Stomach smooth muscle (tissue), 2 donors: ENCODE results near the gene P4HA1.

Experiments
- H3K27ac ChIP-seq: one replicate; pipeline ENCODE4 v1.7.0; 2013; ENCODE audit warnings: mild to moderate bottlenecking, low read length, inconsistent platforms
- H3K27me3 ChIP-seq, 2 donors: one replicate each; pipeline ENCODE4 v1.7.0; 2013; ENCODE audit warnings: low read length in 2 of 2; ENCODE audit not compliant: insufficient read depth in 2 of 2, control insufficient read depth in 1 of 2
- H3K36me3 ChIP-seq, 2 donors: one replicate each; pipeline ENCODE4 v1.7.0; 2013; ENCODE audit warnings: low read length in 2 of 2; ENCODE audit not compliant: control insufficient read depth in 2 of 2, insufficient read depth in 2 of 2
- H3K4me1 ChIP-seq: one replicate; pipeline ENCODE4 v1.7.0; 2013; ENCODE audit warnings: low read length; ENCODE audit not compliant: control insufficient read depth, insufficient read depth
- H3K4me3 ChIP-seq, 2 donors: one replicate each; pipeline ENCODE4 v1.7.0; 2013; ENCODE audit warnings: low read length in 2 of 2
- H3K9ac ChIP-seq, 2 donors: one replicate each; pipeline ENCODE4 v1.7.0; 2013; ENCODE audit warnings: low read length in 2 of 2, mild to moderate bottlenecking in 1 of 2
- H3K9me3 ChIP-seq, 2 donors: one replicate each; pipeline ENCODE4 v1.7.0; 2013; ENCODE audit warnings: low read length in 2 of 2; ENCODE audit not compliant: control insufficient read depth in 2 of 2
- donor health status: healthy.
- donor health status: Pancreatic carcinoma.

The P4HA1 gene

DNA sequence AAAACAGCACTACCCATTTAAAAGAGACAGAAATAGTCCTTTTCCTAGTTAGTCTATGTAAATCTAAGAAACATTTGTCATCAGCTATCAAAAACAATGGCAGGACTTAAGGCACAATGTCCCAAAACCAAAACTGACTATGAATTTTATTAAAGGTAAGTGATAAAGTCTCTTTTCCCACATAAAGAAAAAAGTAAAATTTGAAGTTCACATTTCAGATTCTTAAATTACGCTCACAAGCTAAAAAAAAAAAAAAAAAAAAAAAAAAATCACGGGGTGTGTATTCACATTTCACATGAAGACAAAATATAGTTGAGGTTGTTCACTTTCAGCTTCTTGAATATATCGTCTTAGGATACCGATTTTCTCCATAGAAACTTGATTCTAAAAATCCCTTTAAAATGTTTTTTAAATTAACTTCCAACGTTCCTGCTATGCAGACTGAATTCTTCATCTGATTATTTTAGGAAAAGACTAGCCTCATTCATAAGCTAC is 1.6 kb downstream of the P4HA1 start:
- Histone ChIP-seq H3K9me3 (no peaks in the 10 kb centered on the region), H3K27me3 (no peaks in the 10 kb centered on the region), H3K4me3 (peak overlapping the region; percentile 92 to 97), H3K9ac (peak overlapping the region; percentile 80 to 81), H3K27ac (no peak overlapping the region), H3K4me1 (peaks cover 17% of the 10 kb centered on the region), H3K36me3 (peaks cover 0 to 3% of the 10 kb centered on the region in 2 donors)

GRCh38 chr10:73093922-73094850 is 2.5 kb downstream of the P4HA1 start:
- Histone ChIP-seq H3K27ac (no peak overlapping the region), H3K27me3 (no peaks in the 10 kb centered on the region), H3K9me3 (no peaks in the 10 kb centered on the region), H3K9ac (peak overlapping the region in 1 of 2 donors; percentile 80), H3K4me3 (peak overlapping the region; percentile 92 to 97), H3K4me1 (peaks cover 17% of the 10 kb centered on the region), H3K36me3 (peaks cover 0 to under 1% of the 10 kb centered on the region in 2 donors)

DNA sequence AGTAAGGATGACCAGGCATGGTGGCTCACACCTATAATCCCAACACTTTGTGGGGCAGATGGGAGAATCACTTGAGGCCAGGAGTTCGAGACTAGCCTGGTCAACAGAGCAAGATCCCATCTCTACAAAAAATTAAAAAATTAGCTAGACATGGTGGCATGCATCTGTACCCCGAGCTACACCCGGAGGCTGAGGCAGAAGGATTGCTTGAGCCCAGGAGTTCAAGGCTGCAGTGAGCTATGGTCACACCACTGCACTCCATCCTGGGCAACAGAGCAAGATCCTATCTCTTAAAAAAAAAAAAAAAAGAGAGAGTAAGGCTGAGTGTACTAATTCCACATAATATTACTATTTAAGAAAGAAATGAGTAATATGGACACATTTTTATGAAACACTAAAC is 3.8 kb downstream of the P4HA1 start:
- H3K4me1 ChIP-seq = peaks cover 17% of the 10 kb centered on the region
- no peak overlapping the region for H3K4me3 ChIP-seq
- H3K36me3 ChIP-seq = no peaks in the 10 kb centered on the region
- H3K9me3 ChIP-seq = no peaks in the 10 kb centered on the region
- no peak overlapping the region for H3K27ac ChIP-seq
- H3K27me3 ChIP-seq = no peaks in the 10 kb centered on the region
- H3K9ac ChIP-seq = no peak overlapping the region

DNA sequence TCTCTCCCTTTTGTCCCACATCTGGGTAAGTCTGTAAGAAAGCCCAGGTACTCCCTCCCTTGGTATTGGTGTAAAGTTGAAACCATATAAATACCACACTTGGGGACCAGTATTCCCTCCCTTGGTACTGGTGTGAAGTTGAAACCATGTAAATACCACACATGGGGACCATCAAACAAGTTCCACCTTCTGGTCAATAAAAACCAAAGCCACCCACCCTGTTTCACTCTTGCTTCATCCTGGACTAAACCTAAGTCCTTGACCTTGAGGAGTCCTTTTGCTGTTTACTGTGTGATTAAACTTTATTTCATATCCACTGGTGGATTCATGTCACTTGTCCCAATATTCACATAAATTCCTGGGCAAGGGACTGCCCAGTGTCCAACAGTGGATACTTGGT is 8.4 kb downstream of the P4HA1 start:
- H3K9me3 ChIP-seq = no peaks in the 10 kb centered on the region
- no peak overlapping the region for H3K27ac ChIP-seq
- H3K27me3 ChIP-seq = no peaks in the 10 kb centered on the region
- no peaks in the 10 kb centered on the region for H3K4me1 ChIP-seq
- no peaks in the 10 kb centered on the region for H3K36me3 ChIP-seq
- no peak overlapping the region for H3K9ac ChIP-seq
- H3K4me3 ChIP-seq = no peak overlapping the region

DNA sequence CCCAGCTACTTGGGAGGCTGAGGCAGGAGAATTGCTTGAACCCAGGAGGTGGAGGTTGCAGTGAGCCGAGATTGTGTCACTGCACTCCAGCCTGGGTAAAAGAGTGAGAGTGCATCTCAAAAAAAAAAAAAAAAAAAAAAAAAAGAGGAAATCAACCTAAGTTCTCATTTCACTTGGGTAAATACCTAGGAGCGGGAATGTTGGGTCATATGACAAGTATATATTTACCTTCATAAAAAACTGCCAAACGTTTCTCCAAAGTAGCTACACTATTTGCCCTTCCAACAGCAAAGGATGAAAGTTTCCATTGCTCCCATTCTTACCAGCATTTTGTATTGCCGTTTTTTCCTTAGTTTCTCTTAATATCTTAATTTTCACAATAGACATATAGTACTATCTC is 9.8 kb downstream of the P4HA1 start:
- H3K9me3 ChIP-seq = no peaks in the 10 kb centered on the region
- no peak overlapping the region for H3K4me3 ChIP-seq
- no peaks in the 10 kb centered on the region for H3K36me3 ChIP-seq
- no peaks in the 10 kb centered on the region for H3K4me1 ChIP-seq
- H3K27ac ChIP-seq = no peak overlapping the region
- no peak overlapping the region for H3K9ac ChIP-seq
- no peaks in the 10 kb centered on the region for H3K27me3 ChIP-seq

GRCh38 chr10:73084209-73084608 is 12.5 kb downstream of the P4HA1 start:
- no peak overlapping the region for H3K27ac ChIP-seq
- no peaks in the 10 kb centered on the region for H3K36me3 ChIP-seq
- H3K27me3 ChIP-seq = no peaks in the 10 kb centered on the region
- no peaks in the 10 kb centered on the region for H3K9me3 ChIP-seq
- no peaks in the 10 kb centered on the region for H3K4me1 ChIP-seq
- no peak overlapping the region for H3K9ac ChIP-seq
- H3K4me3 ChIP-seq = no peak overlapping the region

- Histone ChIP-seq H3K4me3 (no peak overlapping the region), H3K9me3 (no peaks in the 10 kb centered on the region), H3K27me3 (no peaks in the 10 kb centered on the region), H3K4me1 (no peaks in the 10 kb centered on the region), H3K9ac (no peak overlapping the region), H3K27ac (no peak overlapping the region), H3K36me3 (no peaks in the 10 kb centered on the region)
Observed at GRCh38 chr10:73083221-73083620, 13.4 kb downstream of the P4HA1 start.

- Histone ChIP-seq H3K27me3 (no peaks in the 10 kb centered on the region), H3K4me3 (no peak overlapping the region), H3K36me3 (no peaks in the 10 kb centered on the region), H3K9ac (no peak overlapping the region), H3K9me3 (no peaks in the 10 kb centered on the region), H3K4me1 (peaks cover 7% of the 10 kb centered on the region), H3K27ac (no peak overlapping the region)
Observed at GRCh38 chr10:73079779-73080541, 16.7 kb downstream of the P4HA1 start.

DNA sequence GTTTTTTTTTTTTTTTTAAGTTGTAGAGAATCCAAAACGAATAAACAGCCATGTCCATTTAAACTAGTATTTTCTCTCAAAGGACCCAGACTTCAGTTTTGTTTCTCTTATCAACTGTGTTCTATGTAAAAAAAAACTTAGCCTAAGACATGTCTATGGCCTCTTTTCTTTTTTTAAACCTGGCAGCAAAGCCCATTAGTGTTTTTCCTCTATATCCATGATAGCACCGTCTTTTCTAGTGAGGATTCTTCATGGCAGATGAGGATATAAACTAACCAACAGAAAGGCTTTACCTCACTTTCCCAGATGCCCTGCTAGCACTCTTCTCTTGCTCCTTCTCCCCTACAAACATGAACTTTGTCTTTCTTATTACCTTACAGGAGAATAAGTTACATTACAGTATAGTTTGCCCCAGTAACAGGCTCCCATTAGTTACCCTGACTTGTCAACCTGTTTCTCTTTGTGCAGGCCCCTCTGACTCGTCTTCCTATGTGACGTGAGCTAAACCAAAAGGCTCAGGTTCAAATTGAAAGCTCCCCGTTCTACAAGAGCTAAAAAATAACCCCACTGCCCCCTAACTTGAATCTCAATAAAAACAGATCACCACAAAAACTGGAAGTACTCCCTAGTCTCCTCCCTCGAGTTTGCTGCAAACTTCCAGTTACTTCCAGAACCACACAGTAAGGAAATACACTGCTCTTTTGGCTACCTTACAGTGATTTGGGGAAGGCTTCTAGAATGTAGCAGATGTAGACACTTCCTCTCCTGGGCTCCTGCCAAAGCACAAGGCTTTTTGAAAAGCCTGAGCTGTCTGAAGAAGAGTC is 20.1 kb downstream of the P4HA1 start:
- Histone ChIP-seq H3K9me3 (no peaks in the 10 kb centered on the region), H3K27ac (peak overlapping the region; percentile 80), H3K4me3 (peak overlapping the region; percentile 56 to 58), H3K36me3 (peaks cover 0 to 7% of the 10 kb centered on the region in 2 donors), H3K9ac (peak overlapping the region; percentile 55 to 72), H3K4me1 (peaks cover 7% of the 10 kb centered on the region), H3K27me3 (no peaks in the 10 kb centered on the region)

GRCh38 chr10:73075829-73076228 is 20.8 kb downstream of the P4HA1 start:
- peak overlapping the region; percentile 80 for H3K27ac ChIP-seq
- H3K9ac ChIP-seq = no peak overlapping the region
- H3K4me3 ChIP-seq = no peak overlapping the region
- no peaks in the 10 kb centered on the region for H3K27me3 ChIP-seq
- no peaks in the 10 kb centered on the region for H3K9me3 ChIP-seq
- peaks cover 7% of the 10 kb centered on the region for H3K4me1 ChIP-seq
- H3K36me3 ChIP-seq = peaks cover 3 to 13% of the 10 kb centered on the region in 2 donors
